Measurements from ENCODE around the gene FOXL3.

The FOXL3 gene

GRCh38 chr7:304574-305409 is 14.8 kb downstream of the FOXL3 start:
- ChIA-PET POLR2A (no interaction called here), CTCF (interaction anchor here (1.2 kb wide), 1 partner anchor 17 kb away, joined by 3 read pairs; no protein-coding TSS in a partner anchor)
- Histone ChIP-seq H3K9me3 (ENCODE audit: control extremely low read depth in 1 of 5, control insufficient read depth in 4 of 5, insufficient read depth in 2 of 5, low read depth in 1 of 5, low read length in 4 of 5) (peaks cover 0 to 6% (median 0%) of the 10 kb centered on the region in 5 experiments), H3K4me3 (ENCODE audit: control insufficient read depth in 1 of 7, extremely low read depth in 1 of 7, insufficient read depth in 4 of 7, low read depth in 2 of 7, low read length in 6 of 7) (no peak overlapping the region), H3K4me1 (ENCODE audit: control extremely low read depth in 1 of 4, control insufficient read depth in 4 of 4, insufficient read depth in 4 of 4, low read length in 3 of 4) (no peaks in the 10 kb centered on the region), H3K36me3 (ENCODE audit: control insufficient read depth in 4 of 4, insufficient read depth in 4 of 4, low read length in 3 of 4) (no peaks in the 10 kb centered on the region), H3K27ac (ENCODE audit: insufficient read depth in 1 of 2, low read depth in 1 of 2, low read length in 2 of 2, poor library complexity in 1 of 2, severe bottlenecking in 2 of 2) (no peak overlapping the region), H3K27me3 (replicated peaks in 2 of 5; ENCODE audit: control insufficient read depth in 4 of 5, insufficient read depth in 5 of 5, low read length in 4 of 5) (no peaks in the 10 kb centered on the region)
- no peak for DNase-seq
- WGBS (ENCODE audit: insufficient coverage): 91% methylated on average over 17 of the region's 19 CpGs

GRCh38 chr7:305410-306151 is 15.6 kb downstream of the FOXL3 start:
- no peaks in the 10 kb centered on the region for H3K4me1 ChIP-seq (ENCODE audit: control extremely low read depth in 1 of 4, control insufficient read depth in 4 of 4, insufficient read depth in 4 of 4, low read length in 3 of 4)
- ChIA-PET CTCF (interaction anchor here (1.2 kb wide), 1 partner anchor 16 kb away, joined by 3 read pairs; no protein-coding TSS in a partner anchor), POLR2A (no interaction called here)
- H3K4me3 ChIP-seq (ENCODE audit: control insufficient read depth in 1 of 7, extremely low read depth in 1 of 7, insufficient read depth in 4 of 7, low read depth in 2 of 7, low read length in 6 of 7): no peak overlapping the region
- WGBS (ENCODE audit: insufficient coverage): 89% methylated on average over 33 of the region's 35 CpGs
- no peaks in the 10 kb centered on the region for H3K27me3 ChIP-seq (replicated peaks in 2 of 5; ENCODE audit: control insufficient read depth in 4 of 5, insufficient read depth in 5 of 5, low read length in 4 of 5)
- no peak overlapping the region for H3K27ac ChIP-seq (ENCODE audit: insufficient read depth in 1 of 2, low read depth in 1 of 2, low read length in 2 of 2, poor library complexity in 1 of 2, severe bottlenecking in 2 of 2)
- no peaks in the 10 kb centered on the region for H3K36me3 ChIP-seq (ENCODE audit: control insufficient read depth in 4 of 4, insufficient read depth in 4 of 4, low read length in 3 of 4)
- DNase-seq: no peak
- peaks cover 0 to 6% (median 0%) of the 10 kb centered on the region in 5 experiments for H3K9me3 ChIP-seq (ENCODE audit: control extremely low read depth in 1 of 5, control insufficient read depth in 4 of 5, insufficient read depth in 2 of 5, low read depth in 1 of 5, low read length in 4 of 5)

- no peak for DNase-seq
- POLR2A ChIA-PET: no interaction called here
- Histone ChIP-seq H3K27me3 (replicated peaks in 2 of 5; ENCODE audit: control insufficient read depth in 4 of 5, insufficient read depth in 5 of 5, low read length in 4 of 5) (peaks cover 0 to 18% (median 4%) of the 10 kb centered on the region in 5 experiments), H3K9me3 (ENCODE audit: control extremely low read depth in 1 of 5, control insufficient read depth in 4 of 5, insufficient read depth in 2 of 5, low read depth in 1 of 5, low read length in 4 of 5) (peaks cover 0 to 6% (median 0%) of the 10 kb centered on the region in 5 experiments), H3K4me3 (ENCODE audit: control insufficient read depth in 1 of 7, extremely low read depth in 1 of 7, insufficient read depth in 4 of 7, low read depth in 2 of 7, low read length in 6 of 7) (no peak overlapping the region), H3K27ac (ENCODE audit: insufficient read depth in 1 of 2, low read depth in 1 of 2, low read length in 2 of 2, poor library complexity in 1 of 2, severe bottlenecking in 2 of 2) (no peak overlapping the region), H3K4me1 (ENCODE audit: control extremely low read depth in 1 of 4, control insufficient read depth in 4 of 4, insufficient read depth in 4 of 4, low read length in 3 of 4) (no peaks in the 10 kb centered on the region), H3K36me3 (ENCODE audit: control insufficient read depth in 4 of 4, insufficient read depth in 4 of 4, low read length in 3 of 4) (no peaks in the 10 kb centered on the region)
- WGBS (ENCODE audit: insufficient coverage): 81% methylated on average over 3 of the region's 3 CpGs
- CTCF ChIA-PET: no interaction called here
Observed at GRCh38 chr7:307970-308369, 18.0 kb downstream of the FOXL3 start.

GRCh38 chr7:309586-310228 is 19.7 kb downstream of the FOXL3 start:
- DNase-seq: no peak
- no peaks in the 10 kb centered on the region for H3K4me1 ChIP-seq (ENCODE audit: control extremely low read depth in 1 of 4, control insufficient read depth in 4 of 4, insufficient read depth in 4 of 4, low read length in 3 of 4)
- H3K4me3 ChIP-seq (ENCODE audit: control insufficient read depth in 1 of 7, extremely low read depth in 1 of 7, insufficient read depth in 4 of 7, low read depth in 2 of 7, low read length in 6 of 7): no peak overlapping the region
- peaks cover 0 to 6% (median 0%) of the 10 kb centered on the region in 5 experiments for H3K9me3 ChIP-seq (ENCODE audit: control extremely low read depth in 1 of 5, control insufficient read depth in 4 of 5, insufficient read depth in 2 of 5, low read depth in 1 of 5, low read length in 4 of 5)
- 94% methylated on average over 15 of the region's 19 CpGs for WGBS (ENCODE audit: insufficient coverage)
- no peaks in the 10 kb centered on the region for H3K36me3 ChIP-seq (ENCODE audit: control insufficient read depth in 4 of 4, insufficient read depth in 4 of 4, low read length in 3 of 4)
- POLR2A ChIA-PET: no interaction called here
- no peak overlapping the region for H3K27ac ChIP-seq (ENCODE audit: insufficient read depth in 1 of 2, low read depth in 1 of 2, low read length in 2 of 2, poor library complexity in 1 of 2, severe bottlenecking in 2 of 2)
- peaks cover 0 to 27% (median 10%) of the 10 kb centered on the region in 5 experiments for H3K27me3 ChIP-seq (replicated peaks in 2 of 5; ENCODE audit: control insufficient read depth in 4 of 5, insufficient read depth in 5 of 5, low read length in 4 of 5)
- CTCF ChIA-PET: no interaction called here

- no peaks in the 10 kb centered on the region for H3K4me1 ChIP-seq (ENCODE audit: control extremely low read depth in 1 of 4, control insufficient read depth in 4 of 4, insufficient read depth in 4 of 4, low read length in 3 of 4)
- WGBS (ENCODE audit: insufficient coverage): 84% methylated on average over 8 of the region's 19 CpGs
- no peak for DNase-seq
- peaks cover 0 to 12% (median 3%) of the 10 kb centered on the region in 5 experiments for H3K9me3 ChIP-seq (ENCODE audit: control extremely low read depth in 1 of 5, control insufficient read depth in 4 of 5, insufficient read depth in 2 of 5, low read depth in 1 of 5, low read length in 4 of 5)
- no peaks in the 10 kb centered on the region for H3K36me3 ChIP-seq (ENCODE audit: control insufficient read depth in 4 of 4, insufficient read depth in 4 of 4, low read length in 3 of 4)
- POLR2A ChIA-PET: no interaction called here
- H3K4me3 ChIP-seq (ENCODE audit: control insufficient read depth in 1 of 7, extremely low read depth in 1 of 7, insufficient read depth in 4 of 7, low read depth in 2 of 7, low read length in 6 of 7): no peak overlapping the region
- no peak overlapping the region for H3K27ac ChIP-seq (ENCODE audit: insufficient read depth in 1 of 2, low read depth in 1 of 2, low read length in 2 of 2, poor library complexity in 1 of 2, severe bottlenecking in 2 of 2)
- H3K27me3 ChIP-seq (replicated peaks in 2 of 5; ENCODE audit: control insufficient read depth in 4 of 5, insufficient read depth in 5 of 5, low read length in 4 of 5): peaks cover 0 to 37% (median 10%) of the 10 kb centered on the region in 5 experiments
- CTCF ChIA-PET: no interaction called here
Observed at GRCh38 chr7:311131-311680, 21.2 kb downstream of the FOXL3 start.

GRCh38 chr7:311796-312195 is 21.8 kb downstream of the FOXL3 start:
- ChIA-PET POLR2A (no interaction called here), CTCF (no interaction called here)
- Histone ChIP-seq H3K27me3 (replicated peaks in 2 of 5; ENCODE audit: control insufficient read depth in 4 of 5, insufficient read depth in 5 of 5, low read length in 4 of 5) (peaks cover 0 to 40% (median 10%) of the 10 kb centered on the region in 5 experiments), H3K4me1 (ENCODE audit: control extremely low read depth in 1 of 4, control insufficient read depth in 4 of 4, insufficient read depth in 4 of 4, low read length in 3 of 4) (no peaks in the 10 kb centered on the region), H3K36me3 (ENCODE audit: control insufficient read depth in 4 of 4, insufficient read depth in 4 of 4, low read length in 3 of 4) (no peaks in the 10 kb centered on the region), H3K9me3 (ENCODE audit: control extremely low read depth in 1 of 5, control insufficient read depth in 4 of 5, insufficient read depth in 2 of 5, low read depth in 1 of 5, low read length in 4 of 5) (peaks cover 0 to 12% (median 3%) of the 10 kb centered on the region in 5 experiments), H3K27ac (ENCODE audit: insufficient read depth in 1 of 2, low read depth in 1 of 2, low read length in 2 of 2, poor library complexity in 1 of 2, severe bottlenecking in 2 of 2) (no peak overlapping the region), H3K4me3 (ENCODE audit: control insufficient read depth in 1 of 7, extremely low read depth in 1 of 7, insufficient read depth in 4 of 7, low read depth in 2 of 7, low read length in 6 of 7) (no peak overlapping the region)
- DNase-seq: no peak
- 85% methylated on average over 5 of the region's 5 CpGs for WGBS (ENCODE audit: insufficient coverage)

All from common myeloid progenitor, CD34-positive (primary cell).